IPS-NIHi7 (cell line): ENCODE results near the gene CNTN2.

Experiments
- DNase-seq: peaks from one replicate; pipeline ENCODE4 v3.0.0; 2012; ENCODE audit warnings: mixed read lengths; ENCODE audit errors: extremely low spot score

CNTN2 gene, protein sequence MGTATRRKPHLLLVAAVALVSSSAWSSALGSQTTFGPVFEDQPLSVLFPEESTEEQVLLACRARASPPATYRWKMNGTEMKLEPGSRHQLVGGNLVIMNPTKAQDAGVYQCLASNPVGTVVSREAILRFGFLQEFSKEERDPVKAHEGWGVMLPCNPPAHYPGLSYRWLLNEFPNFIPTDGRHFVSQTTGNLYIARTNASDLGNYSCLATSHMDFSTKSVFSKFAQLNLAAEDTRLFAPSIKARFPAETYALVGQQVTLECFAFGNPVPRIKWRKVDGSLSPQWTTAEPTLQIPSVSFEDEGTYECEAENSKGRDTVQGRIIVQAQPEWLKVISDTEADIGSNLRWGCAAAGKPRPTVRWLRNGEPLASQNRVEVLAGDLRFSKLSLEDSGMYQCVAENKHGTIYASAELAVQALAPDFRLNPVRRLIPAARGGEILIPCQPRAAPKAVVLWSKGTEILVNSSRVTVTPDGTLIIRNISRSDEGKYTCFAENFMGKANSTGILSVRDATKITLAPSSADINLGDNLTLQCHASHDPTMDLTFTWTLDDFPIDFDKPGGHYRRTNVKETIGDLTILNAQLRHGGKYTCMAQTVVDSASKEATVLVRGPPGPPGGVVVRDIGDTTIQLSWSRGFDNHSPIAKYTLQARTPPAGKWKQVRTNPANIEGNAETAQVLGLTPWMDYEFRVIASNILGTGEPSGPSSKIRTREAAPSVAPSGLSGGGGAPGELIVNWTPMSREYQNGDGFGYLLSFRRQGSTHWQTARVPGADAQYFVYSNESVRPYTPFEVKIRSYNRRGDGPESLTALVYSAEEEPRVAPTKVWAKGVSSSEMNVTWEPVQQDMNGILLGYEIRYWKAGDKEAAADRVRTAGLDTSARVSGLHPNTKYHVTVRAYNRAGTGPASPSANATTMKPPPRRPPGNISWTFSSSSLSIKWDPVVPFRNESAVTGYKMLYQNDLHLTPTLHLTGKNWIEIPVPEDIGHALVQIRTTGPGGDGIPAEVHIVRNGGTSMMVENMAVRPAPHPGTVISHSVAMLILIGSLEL

GRCh38 chr1:205042911-205043806, at the start of gene CNTN2:
TSS of gene CNTN2 (plus strand) at chr1:205043212. CDS start at chr1:205053186, 9,974 bp downstream.
- DNase-seq, result peak; percentile 73

GRCh38 chr1:204994086-204994862, 48.7 kb upstream of the CNTN2 start:
- DNase-seq, result no peak

DNA sequence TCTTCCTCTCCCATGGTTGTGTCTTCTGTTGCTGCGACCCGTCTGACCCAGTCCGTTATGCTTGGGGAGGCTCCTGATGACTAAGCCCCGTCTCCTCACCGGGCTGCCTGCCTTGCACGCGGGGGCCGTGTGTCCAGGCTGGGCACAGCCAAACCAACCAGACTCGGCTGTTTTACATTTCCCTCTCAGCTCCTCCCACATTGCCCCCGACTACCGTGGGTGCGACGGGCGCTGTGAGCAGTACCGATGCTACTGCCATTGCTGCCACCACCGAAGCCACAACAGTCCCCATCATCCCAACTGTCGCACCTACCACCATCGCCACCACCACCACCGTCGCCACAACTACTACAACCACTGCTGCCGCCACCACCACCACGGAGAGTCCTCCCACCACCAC, 46.0 kb upstream of the CNTN2 start:
- no peak for DNase-seq

DNA sequence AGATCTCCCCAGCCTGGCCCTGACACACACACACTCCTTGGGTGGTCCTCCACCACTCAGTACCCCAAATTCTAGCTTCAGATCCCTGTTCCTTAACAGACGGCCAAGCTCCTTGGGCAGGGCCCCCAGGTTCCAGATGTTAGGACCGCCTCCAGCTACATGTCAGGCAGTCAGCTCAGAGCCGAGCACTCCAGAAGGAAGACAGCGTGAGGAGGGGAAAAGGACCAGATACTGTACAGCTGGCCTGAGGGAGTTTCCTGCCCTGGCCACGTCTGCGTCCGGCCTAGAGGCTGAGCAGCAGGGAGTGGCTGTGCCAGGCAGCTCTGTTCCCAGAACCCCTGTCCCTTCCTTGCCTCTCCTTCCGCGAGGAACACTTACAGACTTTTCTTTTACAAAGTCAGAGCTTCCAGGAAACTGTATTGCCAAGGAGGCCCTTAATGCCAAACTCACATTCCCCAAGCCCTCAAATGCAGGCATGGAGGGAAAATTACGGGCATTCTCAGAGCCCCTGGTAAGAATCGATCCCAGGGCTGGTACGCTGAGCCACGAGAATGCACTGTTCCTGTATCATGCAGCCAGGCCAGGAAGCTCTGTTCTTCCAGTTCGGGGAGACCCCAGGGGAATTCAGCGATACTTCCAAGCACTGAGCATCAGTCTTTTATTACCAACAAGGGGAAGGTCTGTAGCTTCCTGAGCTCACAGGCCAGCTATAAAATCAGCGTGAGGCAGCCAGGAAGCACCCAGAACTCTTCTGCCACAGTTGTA, 45.2 kb upstream of the CNTN2 start:
- no peak for DNase-seq

DNA sequence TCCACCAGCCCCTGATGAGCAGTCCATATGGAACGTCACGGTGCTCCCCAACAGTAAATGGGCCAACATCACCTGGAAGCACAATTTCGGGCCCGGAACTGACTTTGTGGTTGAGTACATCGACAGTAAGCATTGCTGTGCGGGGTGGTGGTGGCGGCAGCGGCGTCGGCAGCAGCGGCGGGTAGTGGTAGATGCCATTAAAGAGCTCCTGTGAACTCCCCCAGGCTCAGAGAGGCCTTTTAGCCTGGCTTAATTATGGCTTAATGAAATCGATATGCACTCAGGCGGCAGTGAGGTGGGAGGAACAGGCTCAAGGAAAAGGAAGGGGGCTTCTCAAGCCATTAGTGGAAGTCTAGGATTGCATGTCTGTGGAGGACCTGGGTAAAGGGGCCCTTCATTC, 41.9 kb upstream of the CNTN2 start:
- no peak for DNase-seq

DNA sequence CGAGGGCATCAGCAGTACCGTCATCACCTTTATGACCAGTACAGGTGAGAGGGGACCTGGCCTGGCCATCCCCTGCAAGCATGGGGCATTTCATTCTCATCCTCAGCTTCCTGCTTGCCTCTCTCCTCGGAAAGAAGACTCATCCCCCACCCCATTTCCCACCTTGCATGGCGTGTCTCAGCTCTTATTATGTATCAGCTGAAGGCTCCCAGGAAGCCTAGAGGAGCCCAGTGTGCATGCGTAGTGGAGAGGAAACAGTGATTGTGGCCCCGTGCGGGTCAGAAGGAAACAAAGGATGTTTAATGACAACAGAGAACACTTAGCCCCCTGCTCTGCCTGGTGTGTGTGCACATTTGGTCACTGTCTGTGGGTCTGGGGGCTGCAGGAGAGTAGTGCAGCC, 40.3 kb upstream of the CNTN2 start:
- DNase-seq, result no peak

DNA sequence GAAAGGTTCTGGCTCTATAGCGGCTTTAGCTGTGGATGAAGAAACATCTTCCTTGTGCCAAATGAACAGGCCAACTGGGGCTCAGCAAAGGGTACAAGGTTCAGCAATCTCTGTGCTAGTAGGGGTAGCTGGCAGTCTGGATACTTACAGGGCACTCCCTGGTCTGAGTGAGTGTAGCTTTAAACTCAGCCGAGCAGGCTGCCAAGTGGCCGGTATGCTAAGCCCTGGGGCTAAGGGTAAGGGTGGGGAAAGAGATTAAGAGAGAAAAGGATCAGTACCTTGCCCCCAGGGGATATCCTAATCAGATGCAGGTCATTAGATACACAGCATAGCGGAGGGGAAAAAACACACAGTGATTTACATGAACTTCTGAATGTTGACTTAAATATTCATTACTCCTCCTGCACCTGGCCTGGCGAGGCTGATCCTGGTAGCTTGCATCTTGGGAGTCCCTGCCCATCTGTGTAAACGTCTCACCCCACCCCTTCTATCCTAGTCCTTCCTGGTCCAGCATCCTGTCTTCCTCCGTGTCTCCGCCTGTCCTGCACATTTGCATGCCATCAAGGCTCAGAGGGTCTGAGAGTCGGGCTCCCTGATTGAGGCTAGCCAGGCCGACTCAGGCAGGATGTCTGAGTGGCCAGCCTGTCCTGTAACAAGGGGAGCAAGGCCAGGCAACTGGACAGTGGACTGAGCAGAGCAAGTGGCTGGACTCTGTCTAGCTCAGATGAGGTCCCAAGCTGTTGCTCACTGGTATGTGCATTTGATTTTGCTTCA, 39.5 kb upstream of the CNTN2 start:
- DNase-seq, result peak; percentile 40

- no peak for DNase-seq
Measured at GRCh38 chr1:205004351-205004750, 38.7 kb upstream of the CNTN2 start.

- no peak for DNase-seq
Measured at GRCh38 chr1:205008896-205009295, 34.1 kb upstream of the CNTN2 start.

GRCh38 chr1:205009670-205010069, 33.3 kb upstream of the CNTN2 start:
- DNase-seq, result no peak

GRCh38 chr1:205012391-205013140, 30.4 kb upstream of the CNTN2 start:
- DNase-seq, result no peak

DNA sequence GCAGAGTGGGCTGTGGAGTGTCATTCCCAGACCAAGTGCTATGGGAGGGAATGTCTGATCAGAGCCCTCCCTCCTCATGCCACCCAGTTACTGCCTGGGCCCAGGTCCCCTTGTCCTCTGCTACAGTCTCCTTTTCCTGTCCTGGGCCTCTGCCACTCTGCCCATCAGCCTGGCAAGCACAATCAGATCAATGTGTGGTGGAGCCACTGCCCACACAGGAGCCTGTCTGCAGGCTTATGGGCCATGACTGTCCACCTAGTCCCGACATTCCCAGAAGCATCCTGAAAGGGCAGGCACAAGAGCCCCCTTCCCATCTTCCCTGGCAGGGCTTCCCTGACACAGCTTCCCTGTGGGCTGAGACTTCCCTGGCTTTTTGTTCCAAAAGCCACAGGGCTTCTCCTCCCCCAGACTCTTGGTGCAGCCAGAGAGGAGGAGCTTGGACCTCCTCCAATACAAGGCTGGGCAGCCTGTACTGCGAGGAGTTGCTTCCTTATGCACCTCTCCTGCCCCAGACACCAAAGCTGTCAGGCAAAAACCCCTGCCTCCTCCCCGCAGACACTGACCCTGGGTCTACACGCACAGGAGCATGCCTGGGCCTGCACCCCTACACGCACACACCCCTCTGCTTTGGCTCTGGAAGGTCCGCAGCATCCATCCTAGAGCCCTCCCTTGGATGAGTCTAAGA, 29.2 kb upstream of the CNTN2 start:
- DNase-seq, result peak; percentile 44

- no peak for DNase-seq
Measured at GRCh38 chr1:205014783-205015182, 28.2 kb upstream of the CNTN2 start.

DNA sequence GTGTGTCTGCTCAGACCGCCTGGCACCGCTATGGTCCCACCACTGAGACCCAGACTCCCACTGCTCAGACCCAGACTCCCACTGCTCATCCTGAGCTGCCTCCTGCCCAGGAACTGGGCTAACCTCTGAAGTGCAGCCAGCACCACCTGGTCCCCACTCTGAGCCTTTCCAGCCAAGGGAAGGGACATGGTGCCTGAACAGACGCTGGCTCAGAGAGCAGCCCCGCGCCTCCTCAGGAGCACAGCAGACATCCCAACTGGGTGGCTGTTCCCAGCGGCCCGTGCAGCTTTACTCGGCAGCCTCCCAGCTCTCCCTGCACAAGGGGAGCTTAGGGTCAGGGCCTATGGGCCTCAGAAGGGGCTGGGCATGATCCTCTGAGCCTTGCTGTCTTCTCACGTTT, 27.8 kb upstream of the CNTN2 start:
- DNase-seq, result no peak

DNA sequence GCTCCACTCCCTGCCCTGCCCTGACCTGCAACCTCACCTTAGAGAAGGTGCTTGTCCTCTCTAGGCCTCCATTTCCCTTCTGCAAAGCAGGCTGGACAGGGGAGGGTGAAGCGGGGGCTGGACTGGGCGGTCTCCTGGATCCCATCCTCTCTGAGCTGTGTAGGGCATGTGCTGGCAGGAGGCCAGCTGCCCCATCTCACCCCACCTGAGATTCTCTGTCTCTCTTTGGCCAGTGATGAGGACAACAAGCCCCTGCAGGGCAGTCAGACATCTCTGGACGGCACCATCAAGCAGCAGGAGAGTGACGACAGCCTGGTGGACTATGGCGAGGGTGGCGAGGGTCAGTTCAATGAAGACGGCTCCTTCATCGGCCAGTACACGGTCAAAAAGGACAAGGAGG, 26.9 kb upstream of the CNTN2 start:
- no peak for DNase-seq

- DNase-seq, result no peak
Measured at GRCh38 chr1:205016584-205016983, 26.4 kb upstream of the CNTN2 start.

GRCh38 chr1:205017001-205017400, 26.0 kb upstream of the CNTN2 start:
- no peak for DNase-seq

- no peak for DNase-seq
Measured at GRCh38 chr1:205017766-205018165, 25.2 kb upstream of the CNTN2 start.
